GM18526 (cell line): ENCODE data around the gene FYN.

ENCODE experiments used
- POLR2A ChIP-seq: IDR thresholded peaks from 3 replicates; pipeline ENCODE4 v1.6.1; 2011; ENCODE audit not compliant: insufficient read length; ENCODE audit errors: extremely low read depth

The FYN gene

GRCh38 chr6:111722179-111722731 is 151.0 kb downstream of the FYN start:
- no peak for TF ChIP-seq POLR2A

- TF ChIP-seq POLR2A = no peak
Observed at GRCh38 chr6:111721753-111722154, 151.5 kb downstream of the FYN start.

- no peak for TF ChIP-seq POLR2A
Observed at GRCh38 chr6:111720931-111721496, 152.2 kb downstream of the FYN start.

GRCh38 chr6:111718990-111719389 is 154.3 kb downstream of the FYN start:
- no peak for TF ChIP-seq POLR2A

- TF ChIP-seq POLR2A = no peak
Observed at GRCh38 chr6:111718326-111718725, 154.9 kb downstream of the FYN start.

- TF ChIP-seq POLR2A = no peak
Observed at GRCh38 chr6:111717621-111718020, 155.6 kb downstream of the FYN start.

- TF ChIP-seq POLR2A = no peak
Observed at GRCh38 chr6:111716325-111716724, 156.9 kb downstream of the FYN start.

GRCh38 chr6:111715321-111715720 is 157.9 kb downstream of the FYN start:
- no peak for TF ChIP-seq POLR2A

- TF ChIP-seq POLR2A = no peak
Observed at GRCh38 chr6:111714416-111715270, 158.6 kb downstream of the FYN start.

GRCh38 chr6:111713811-111714210 is 159.4 kb downstream of the FYN start:
- no peak for TF ChIP-seq POLR2A

- no peak for TF ChIP-seq POLR2A
Observed at GRCh38 chr6:111713236-111713635, 160.0 kb downstream of the FYN start.

- no peak for TF ChIP-seq POLR2A
Observed at GRCh38 chr6:111711984-111712752, 161.1 kb downstream of the FYN start.

- no peak for TF ChIP-seq POLR2A
Observed at GRCh38 chr6:111711476-111711875, 161.8 kb downstream of the FYN start.

GRCh38 chr6:111710911-111711310 is 162.3 kb downstream of the FYN start:
- no peak for TF ChIP-seq POLR2A

- TF ChIP-seq POLR2A = no peak
Observed at GRCh38 chr6:111710439-111710838, 162.8 kb downstream of the FYN start.

GRCh38 chr6:111709615-111710398 is 163.4 kb downstream of the FYN start:
- no peak for TF ChIP-seq POLR2A
